GM10248 (cell line): ENCODE measurements around the gene SOST.

Experiments used
- CTCF ChIA-PET: fragments of 300-600 bp; sonication (Branson Sonifier 250); formaldehyde crosslinking; extraction: SDS; loops from one replicate; lab custom pipeline; 2021; ENCODE audit warnings: antibody characterized with exemption; lab: Yijun Ruan, JAX
- POLR2A ChIA-PET: fragments of 350-650 bp; sonication (Branson Sonifier 250); formaldehyde crosslinking; extraction: SDS; loops from one replicate; lab custom pipeline; 2020; ENCODE audit warnings: antibody characterized with exemption; lab: Yijun Ruan, JAX
- DNase-seq: peaks from one replicate; pipeline ENCODE4 v3.0.0; 2012; ENCODE audit errors: extremely low spot score
- TF ChIP-seq, protein P1 (sequence below): IDR thresholded peaks from 2 replicates; pipeline ENCODE4 v1.5.1; 2012; ENCODE audit warnings: mild to moderate bottlenecking, low read depth; ENCODE audit errors: extremely low read depth, missing control alignments, control extremely low read depth

The SOST gene

DNA sequence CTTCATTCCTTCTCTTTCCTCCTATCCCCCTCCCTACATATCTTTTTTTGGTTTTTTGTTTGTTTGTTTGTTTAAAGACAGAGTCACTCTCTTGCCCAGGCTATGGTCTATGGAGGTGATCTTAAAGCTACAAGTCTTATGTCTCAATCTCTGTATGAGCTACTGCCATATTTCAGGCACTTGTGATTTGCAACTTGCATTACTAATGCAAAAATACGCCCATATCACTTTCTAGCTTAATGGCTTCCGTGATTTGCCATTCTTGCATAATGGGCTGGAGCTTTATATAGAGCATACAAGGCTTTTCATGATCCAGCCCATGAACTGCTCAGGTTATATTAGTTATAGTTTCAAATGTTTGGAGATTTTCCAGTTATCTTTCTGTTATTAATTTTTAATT, 29.1 kb upstream of the SOST start:
- TF ChIP-seq, protein P1, sequence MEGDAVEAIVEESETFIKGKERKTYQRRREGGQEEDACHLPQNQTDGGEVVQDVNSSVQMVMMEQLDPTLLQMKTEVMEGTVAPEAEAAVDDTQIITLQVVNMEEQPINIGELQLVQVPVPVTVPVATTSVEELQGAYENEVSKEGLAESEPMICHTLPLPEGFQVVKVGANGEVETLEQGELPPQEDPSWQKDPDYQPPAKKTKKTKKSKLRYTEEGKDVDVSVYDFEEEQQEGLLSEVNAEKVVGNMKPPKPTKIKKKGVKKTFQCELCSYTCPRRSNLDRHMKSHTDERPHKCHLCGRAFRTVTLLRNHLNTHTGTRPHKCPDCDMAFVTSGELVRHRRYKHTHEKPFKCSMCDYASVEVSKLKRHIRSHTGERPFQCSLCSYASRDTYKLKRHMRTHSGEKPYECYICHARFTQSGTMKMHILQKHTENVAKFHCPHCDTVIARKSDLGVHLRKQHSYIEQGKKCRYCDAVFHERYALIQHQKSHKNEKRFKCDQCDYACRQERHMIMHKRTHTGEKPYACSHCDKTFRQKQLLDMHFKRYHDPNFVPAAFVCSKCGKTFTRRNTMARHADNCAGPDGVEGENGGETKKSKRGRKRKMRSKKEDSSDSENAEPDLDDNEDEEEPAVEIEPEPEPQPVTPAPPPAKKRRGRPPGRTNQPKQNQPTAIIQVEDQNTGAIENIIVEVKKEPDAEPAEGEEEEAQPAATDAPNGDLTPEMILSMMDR = no peak
- ChIA-PET POLR2A (no interaction called here), CTCF (interaction anchor here (1.3 kb wide), 1 partner anchor 20 kb away, joined by 3 read pairs; no protein-coding TSS in a partner anchor)
- no peak for DNase-seq

DNA sequence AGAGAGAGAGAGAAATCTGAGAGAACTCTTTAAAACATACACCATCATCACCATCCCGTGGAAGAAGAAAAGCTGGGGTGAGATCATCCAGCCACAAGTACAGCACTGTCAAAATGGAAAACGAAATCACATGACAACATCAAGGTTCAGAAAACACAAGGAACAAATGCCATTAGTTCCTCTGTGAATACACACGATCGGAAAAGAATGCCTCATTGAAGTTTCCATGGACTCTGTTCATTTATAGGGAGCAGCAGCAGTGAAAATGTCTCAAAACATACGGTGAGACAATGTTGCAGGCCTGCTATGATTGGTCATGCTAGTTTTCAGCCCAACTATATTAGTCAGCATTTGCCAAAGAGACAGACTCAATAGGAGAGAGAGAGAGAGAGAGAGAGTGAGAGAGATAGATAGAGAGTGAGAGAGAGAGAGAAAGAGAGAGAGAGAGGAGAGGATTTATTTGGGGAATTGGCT, 26.1 kb upstream of the SOST start:
- TF ChIP-seq, protein P1 = no peak
- POLR2A ChIA-PET = no interaction called here
- DNase-seq = no peak
- CTCF ChIA-PET = no interaction called here

DNA sequence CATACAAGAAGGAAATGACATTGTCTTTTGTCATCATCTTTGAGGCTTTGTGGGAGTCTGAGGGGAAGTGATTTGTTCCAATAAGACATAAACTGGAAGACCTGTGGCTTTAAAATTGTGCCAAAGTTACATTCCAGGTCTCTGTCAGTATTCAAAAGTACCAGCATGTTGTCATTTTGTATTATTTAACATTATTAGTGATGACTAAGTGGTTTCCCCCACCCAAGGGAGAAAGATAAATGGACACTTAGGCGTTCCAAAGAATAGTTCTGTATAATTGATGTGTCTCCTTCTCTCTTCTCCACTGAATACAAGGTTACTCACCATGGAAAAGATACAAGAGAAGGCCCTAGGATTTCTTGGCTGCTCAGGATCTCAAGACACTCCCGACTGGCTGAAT, 25.5 kb upstream of the SOST start:
- no peak for DNase-seq
- CTCF ChIA-PET = no interaction called here
- TF ChIP-seq, protein P1 = no peak
- POLR2A ChIA-PET = no interaction called here

DNA sequence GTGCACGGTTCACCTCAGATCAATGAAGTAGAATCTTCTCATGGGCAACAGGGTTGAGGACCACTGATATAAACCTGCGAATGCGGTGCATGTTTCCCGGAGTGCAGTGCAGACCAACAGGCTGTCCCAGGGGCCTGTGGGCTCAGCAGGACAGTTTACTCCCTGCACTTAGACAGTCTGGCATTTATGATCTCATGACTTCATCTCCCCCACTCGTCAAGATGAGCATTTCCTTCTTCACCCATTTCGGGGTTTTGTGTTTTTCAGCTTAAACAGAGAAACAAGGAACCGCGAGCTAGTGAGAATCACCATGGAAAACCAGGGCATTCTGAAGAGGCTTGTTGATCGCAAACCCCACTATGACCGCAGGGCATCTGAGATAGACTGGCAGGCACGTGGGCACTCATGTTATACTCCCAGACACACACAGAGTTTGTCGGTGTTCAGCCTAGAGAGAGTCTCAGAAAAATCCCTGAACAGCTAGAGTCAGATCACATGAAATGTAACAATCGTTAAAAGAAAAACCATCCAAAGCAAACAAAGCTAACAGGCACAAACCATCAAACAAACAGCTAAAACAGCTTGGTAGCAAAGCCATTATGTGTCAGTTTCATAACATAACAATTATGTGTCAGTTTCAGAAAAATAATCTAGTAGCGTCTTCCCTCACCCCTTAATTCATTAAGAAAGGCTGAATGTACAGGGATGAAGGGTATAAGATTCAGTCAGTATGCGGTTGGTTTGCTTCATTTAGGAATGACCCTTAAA, 24.5 kb upstream of the SOST start:
- TF ChIP-seq, protein P1 = no peak
- CTCF ChIA-PET = interaction anchor here (1.3 kb wide), 1 partner anchor 63 kb away, joined by 4 read pairs; no protein-coding TSS in a partner anchor
- DNase-seq = no peak
- POLR2A ChIA-PET = no interaction called here

DNA sequence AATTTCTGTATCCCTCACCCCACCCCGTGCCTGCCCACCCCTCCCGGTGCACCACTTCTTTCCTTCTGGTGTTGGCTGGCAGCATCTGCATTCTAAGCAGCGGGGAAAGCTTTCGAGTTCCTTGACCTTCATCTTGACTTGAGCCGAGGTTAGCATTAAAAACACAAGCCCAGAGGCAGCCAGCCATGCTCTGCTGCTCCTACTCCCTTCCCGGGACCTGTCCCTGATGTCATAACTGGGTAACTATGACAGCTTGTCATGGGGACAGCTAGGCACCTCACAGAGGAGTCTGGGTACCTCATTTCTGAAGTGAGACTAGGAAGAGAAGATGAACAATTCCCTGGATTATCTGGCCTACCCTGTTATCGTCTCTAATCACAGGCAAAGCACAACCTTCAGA, 21.5 kb upstream of the SOST start, which contains the start of gene CFAP97D1:
Gene CFAP97D1, plus strand, starts transcription at position 301 of the 400 bp plus-strand sequence. Its CDS starts 28 bp downstream, at position 329.
- no peak for DNase-seq
- CTCF ChIA-PET = interaction anchor here (1.0 kb wide), 1 partner anchor 13 kb away, joined by 3 read pairs; no protein-coding TSS in a partner anchor
- POLR2A ChIA-PET = no interaction called here
- TF ChIP-seq, protein P1 = no peak

DNA sequence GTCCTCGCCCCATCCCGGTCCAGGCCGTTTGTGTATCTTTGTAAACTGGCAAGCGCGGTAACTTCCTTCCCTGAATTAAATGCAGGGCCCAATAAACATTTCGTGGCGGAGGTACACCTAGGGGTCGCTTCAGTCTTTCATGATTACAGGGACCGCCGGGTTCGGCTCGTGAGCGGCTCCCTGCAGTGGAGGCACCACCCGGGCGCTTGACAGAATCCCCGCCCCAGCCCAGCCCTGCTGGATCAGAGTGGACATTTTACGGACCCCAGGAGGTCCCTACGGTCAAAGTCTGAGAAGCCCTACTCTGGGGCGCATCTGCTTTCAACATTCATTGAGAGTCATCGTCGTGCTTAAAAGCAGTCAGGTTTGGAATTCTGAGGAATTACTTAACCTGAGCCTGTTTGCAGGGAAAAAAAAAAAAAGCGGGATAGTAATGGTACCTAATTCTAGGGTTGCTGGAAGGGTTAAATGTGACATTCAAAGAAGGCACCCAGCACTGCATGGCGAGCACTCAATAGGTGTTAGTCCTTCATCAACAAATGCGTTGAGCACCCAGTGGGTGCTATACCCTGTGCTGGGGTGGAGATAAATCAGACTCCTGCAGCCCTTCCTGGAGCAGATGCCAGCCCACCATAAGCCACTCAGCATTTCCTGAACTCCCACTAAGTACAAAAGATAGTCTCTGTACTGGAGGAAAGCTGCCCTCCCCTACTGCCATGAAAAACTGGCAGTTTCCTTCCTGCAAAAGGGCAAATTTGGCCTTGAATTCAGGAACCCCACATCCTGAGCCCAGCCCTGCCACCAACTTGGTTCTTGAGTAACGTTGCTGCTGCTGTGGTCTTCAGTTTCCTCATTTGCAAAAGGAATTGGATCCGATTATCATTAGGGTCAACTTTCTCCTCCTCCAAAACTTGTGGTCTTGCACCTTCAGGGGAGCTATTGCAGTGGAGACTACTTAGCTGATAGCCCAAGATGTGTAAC, 20.8 kb upstream of the SOST start:
- DNase-seq = no peak
- POLR2A ChIA-PET = no interaction called here
- TF ChIP-seq, protein P1 = no peak
- CTCF ChIA-PET = interaction anchor here (0.7 to 5.4 kb wide), 5 partner anchors 13 to 203 kb away, joined by 3 to 45 read pairs (median 5); no protein-coding TSS in a partner anchor
